HG03469 (cell line): Measurements from ENCODE around the gene IGF1R.

Experiments used
- ATAC-seq: cut with Tn5 transposase; IDR thresholded peaks from one replicate; pipeline ENCODE4 v1.9.1; 2021; ENCODE audit warnings: mild to moderate bottlenecking, moderate library complexity, moderate number of reproducible peaks; ENCODE audit not compliant: unreplicated experiment

IGF1R gene

GRCh38 chr15:98791046-98791701, 142.8 kb downstream of the IGF1R start:
- no peak for ATAC-seq

DNA sequence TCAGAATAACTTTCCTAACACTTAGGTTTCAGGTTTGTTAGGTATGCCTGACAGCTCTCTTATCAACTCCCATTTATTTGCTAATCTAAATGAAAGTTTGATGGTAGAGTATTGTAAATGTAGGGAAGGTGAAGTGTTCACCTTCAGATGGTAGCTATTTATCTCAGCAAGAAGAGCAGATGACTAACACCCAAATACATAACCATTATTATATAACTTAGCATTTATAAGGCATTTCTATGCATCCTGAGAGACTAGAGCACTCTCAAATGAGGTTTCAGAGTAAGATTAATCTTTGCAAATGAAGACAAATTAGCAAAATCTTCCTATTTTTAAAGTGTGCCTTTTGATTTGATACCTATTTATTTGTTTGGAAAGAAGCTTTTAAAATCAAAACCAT, 143.8 kb downstream of the IGF1R start:
- ATAC-seq: no peak

DNA sequence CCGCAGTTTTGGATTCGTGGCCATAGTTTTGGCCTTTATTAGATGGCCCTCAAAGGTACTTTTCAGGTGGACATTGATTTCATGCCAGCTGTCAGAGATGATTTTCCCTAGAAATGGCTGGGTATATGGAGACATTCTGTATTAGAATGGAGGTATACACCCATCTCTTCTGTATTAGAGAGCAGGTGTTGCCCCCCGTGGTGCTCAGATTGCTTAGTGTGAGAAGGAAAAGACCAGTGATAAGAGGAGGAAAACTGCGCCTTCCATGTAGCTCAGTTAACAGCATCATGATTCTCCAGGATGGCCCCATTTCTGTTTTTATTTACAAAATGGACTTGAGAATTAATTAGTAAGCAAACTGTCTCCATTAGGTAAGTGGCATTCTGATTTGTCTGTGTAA, 145.9 kb downstream of the IGF1R start:
- ATAC-seq: no peak

DNA sequence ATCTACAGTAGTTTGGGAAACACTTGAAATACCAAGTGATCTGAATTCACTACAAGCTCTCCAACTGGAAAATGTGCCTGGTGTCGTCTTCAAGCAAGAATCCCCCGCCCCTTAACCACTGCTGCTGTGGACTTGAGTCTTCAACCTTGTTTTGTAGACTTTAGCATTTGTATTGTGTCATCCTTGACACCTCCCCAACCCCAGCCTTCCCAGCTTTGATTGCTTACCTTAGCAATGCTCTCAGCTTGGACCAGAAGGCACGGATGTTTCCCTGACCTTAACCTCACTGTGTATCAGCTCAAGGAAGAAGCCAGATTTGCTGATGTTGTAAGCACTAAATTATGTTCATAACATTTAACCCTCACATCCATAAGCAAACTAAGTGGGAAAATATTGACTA, 146.4 kb downstream of the IGF1R start:
- ATAC-seq: no peak

DNA sequence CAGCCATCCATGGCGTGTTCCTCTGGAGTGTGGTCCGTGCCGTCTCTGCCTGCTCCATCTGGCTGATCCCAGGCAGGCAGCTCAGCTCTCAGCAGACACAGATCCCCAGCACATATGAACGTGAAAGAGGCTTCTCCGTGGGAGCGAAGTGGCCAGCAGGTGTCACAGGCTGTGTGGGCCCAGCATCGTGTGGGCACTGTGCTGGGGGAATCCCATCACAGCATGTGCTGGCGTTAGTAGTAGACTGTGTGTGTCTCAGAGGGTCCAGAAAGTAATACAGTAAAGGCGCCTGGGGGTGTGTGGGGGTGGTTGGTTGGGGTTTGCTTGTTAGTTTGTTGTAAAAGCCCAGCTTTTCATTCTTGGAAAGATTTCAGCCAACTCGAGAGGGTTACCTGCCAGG, 147.6 kb downstream of the IGF1R start:
- no peak for ATAC-seq

- ATAC-seq: no peak
Measured at GRCh38 chr15:98796685-98797357, 148.5 kb downstream of the IGF1R start.

DNA sequence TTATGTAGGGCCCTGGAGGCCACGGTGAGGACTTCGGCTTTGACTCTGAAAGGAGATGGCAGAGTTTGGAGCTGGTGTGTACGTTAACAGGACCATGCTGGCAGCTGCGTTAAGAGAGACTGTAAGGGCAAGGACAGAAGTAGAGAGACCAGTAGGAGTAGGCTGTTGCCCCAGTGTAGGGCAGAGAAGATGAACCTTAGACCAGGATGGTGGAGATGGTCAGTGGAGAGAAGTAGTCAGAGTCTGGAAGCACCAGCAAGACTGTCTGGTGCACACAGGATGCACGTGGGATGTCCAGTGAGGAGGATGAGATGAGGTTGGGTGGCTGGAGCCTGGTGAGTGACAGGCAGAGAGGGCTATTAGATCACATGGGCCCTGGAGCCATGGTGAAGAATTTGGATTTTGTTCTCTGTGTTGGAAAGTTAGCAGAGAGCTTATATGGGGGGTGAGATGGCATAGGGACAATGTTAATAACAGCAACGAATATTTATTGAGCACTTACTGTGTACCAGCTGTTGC, 150.1 kb downstream of the IGF1R start:
- ATAC-seq: no peak

DNA sequence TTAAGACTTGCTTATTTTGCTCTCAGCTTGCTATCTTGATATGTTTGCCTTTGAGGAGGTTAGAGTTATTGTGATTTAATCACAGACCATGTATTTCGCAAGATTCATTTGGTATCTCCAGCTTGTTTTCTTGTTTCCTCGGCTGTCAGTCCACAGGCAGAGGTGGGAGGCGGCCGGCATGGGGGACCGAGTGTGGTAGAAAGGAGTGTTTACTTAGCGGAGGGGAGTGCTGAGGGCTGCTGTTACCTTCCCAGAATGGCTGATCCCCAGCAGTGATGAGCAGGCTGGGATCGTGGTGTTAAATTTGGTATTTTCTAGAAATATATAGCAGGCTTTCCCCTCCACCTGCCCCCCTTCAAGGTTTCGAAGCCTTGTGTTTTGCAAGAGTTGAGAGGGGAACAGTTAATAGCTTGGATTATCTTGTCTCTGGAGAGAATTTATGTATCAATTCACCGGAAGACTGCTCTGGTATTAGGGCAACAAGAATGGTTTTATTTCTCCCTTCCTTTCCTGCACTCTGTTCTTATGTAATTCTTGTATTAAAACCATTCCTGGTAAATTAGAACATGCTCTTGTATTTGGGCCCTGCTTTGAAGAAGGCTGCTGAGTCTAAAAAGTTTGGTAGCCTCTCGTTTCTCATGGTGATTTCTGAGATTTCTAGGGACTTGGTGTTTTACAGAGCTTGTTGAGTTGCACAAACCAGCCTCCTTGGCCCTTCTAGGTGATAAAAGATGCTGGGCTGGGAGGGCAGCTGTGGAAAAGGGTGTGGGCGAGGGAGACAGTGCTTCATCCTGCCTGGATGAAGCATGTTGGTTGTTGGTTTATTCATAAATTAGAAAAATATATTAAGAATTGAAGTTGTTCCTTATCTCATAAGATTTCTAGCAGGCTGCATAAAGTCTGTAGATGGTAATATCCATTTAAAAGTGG, 151.4 kb downstream of the IGF1R start:
- ATAC-seq: no peak

DNA sequence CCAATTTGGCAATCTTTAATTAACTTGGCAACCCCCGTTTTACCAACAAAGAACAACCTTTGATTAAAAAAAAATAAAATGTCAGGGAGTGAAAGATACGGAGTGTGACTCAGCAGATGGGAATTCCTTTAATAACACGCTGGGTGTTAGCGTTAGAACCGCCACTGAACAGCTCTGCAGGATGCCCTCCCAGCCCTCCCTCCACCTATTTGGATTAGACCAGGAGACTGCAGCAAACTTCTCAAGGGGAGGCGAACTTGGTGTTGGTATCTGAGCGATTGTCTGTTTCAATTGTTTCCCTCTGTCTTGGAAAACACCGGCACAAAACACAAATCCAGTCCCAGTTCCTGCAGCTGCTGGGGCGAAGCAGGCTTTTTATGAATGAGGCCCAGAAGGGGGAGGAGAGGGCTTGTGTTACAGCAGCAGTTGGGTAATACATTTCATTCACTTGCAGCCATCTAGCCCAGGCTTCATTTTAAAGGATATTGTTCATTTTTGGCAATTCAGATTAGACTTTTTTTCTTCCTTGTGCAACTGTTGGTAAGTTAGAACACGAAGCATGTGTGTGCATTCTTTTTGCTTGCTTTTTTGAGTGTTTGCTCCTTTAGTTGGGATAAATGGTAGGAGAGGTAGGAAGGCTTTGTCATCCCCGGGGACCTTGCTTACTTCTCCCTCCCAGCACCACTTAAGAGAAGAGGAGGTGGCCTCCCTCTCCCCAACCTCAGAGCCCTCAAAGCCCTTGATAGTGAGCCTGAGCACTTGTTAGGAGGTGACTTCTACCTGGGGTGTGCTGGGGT, 152.3 kb downstream of the IGF1R start:
- no peak for ATAC-seq

DNA sequence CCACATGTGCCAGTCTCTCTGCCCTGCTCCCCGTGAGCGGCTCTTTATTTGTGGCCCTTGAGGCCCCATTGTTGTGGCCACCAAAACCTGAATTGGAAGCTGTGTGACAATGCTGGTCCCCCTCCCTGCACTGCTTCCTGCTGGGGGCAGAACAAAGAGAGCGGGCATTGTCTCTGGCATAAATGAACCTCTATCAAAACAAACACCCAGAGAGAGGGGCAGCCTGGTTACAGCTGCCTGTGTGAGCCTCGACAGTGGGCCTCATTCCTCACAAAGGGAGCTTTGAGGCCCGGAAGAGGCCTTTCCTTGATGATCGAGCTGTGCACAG, 152.9 kb downstream of the IGF1R start:
- ATAC-seq: no peak

GRCh38 chr15:98802187-98802586, 153.8 kb downstream of the IGF1R start:
- no peak for ATAC-seq

GRCh38 chr15:98803228-98804056, 155.1 kb downstream of the IGF1R start:
- ATAC-seq: no peak

DNA sequence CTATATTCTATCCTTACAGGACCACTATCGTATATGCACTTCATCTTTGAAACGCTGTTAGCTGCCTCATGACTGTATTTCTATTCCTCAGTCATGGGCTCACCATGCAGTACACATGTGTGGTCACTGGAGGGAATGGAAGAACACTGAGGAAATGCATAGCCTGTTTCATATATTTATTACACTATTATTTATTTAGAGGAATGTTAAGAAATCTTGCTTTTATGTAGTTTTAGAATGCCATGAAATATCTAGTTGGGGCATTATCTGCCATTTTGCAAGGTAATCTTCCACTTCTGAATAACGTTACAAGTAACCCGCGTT, 155.7 kb downstream of the IGF1R start:
- no peak for ATAC-seq

DNA sequence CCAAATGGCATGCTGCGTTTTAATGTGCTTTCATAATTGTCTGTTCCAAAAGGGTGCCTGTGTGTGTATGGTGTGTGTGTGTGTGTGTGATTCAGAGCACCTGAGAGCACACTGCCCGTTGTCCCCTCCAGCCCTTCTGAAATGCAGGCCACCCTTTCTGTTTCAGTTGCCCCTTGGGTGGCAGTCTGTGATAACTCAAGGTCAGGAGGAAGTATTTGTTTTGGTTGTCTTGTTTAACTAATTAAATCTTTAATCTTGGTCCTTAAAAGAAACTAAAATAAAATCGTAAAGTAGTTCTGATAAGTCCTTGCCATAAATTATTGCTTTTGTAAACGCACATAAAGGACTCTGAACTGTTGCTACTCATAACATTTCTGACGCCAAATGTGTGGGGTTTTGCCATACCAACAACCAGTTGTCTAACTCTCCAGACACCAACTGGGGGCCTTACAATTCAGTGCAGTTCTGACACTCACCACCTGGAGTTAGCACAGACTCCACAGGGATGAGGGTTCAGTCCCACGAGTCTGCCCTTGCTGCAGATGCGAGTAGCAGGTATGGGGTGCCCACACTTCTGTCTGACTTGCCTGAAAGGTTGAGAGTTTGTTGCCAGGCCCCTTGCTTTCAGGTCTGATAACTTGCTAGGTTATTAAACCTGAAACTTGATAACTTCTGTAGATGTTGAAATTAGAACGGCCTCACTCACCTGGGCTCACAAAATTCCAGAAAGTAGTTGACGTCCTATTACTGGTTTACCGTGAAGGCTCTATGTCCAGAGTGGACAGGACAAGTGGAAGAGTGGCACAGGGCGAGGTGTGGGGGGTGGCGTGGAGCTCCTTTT, 157.3 kb downstream of the IGF1R start:
- no peak for ATAC-seq

DNA sequence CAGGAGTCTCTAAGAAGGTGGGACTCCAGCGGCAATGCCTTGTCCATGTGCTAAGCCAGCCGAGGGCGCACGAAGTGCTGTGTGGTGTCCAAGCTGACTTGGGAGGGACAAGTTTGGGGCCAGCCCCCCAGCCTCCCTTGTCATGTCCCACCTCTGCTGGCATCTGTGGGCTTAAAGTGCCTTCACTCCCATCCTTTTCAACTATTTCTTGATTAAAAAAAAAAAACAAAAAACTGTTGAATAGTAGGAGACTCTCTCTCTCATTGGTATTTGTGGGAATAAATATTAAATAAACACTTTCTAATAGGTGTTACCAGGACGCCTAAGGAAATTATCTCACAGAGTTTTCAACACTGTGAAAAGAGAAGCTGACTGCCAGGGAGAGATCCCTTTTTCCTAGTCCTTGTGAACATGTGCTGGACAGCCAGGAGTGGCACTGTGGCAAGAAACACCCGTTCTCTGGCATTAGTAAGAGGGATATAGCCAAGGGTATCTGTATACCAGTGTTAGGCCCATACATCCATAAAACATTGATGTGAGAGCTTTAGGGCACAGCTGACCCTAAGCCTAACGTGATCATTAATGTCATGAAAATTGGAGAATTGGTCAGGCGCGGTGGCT, 158.0 kb downstream of the IGF1R start:
- ATAC-seq: no peak

DNA sequence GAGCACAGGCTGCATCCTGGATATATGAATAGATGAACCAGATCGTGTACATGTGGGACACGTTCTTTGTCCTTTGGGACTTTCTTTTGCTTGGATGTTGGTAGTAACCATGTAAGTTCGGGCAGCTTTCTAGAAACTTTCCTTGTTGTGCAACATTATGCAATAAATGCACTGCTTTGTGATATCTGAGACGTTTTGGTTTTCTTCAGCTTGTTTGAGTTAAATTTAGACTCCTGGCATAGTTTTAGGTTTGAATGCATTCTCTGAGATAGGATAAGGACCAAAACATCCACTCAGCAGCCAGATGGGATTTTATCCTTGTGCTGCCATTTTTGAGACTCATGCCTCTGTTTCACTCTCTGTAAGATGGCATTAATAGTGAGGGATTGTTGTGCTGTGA, 158.9 kb downstream of the IGF1R start:
- no peak for ATAC-seq

- no peak for ATAC-seq
Measured at GRCh38 chr15:98809273-98809672, 160.9 kb downstream of the IGF1R start.

- ATAC-seq: no peak
Measured at GRCh38 chr15:98812716-98813446, 164.5 kb downstream of the IGF1R start.
